Measurements from ENCODE around the gene RBM33. TPM values are rescaled to one million over a fixed set of nuclear protein-coding genes. Genes with fewer than 3 reads are reported as not detected.

Gene RBM33
- total and polyA plus RNA-seq, 2 of the 8 experiments (the other 6 are each of a cell fraction or from before 2014, with no cell fraction given) = 16.5 to 64.6 TPM

DNA sequence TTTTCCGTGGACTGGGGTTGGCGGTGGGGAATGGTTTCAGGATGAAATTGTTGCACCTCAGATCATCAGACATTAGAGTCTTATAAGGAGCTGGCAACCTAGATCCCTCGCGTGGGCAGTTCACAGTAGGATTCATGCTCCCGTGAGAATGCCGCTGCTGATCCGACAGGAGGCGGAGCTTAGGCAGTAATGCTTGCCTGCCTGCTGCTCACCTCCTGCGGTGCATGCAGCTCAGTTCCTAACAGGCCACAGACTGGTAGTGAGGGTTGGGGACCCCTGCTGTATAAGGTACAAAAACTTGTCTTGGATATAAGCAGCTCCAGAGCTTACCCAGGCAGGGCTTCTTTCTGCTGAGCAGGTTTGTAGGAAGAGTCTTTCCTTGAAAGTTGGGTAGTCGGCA lies 113.9 kb downstream of the RBM33 start:
- Histone ChIP-seq H2BK5ac (ENCODE audit: low read depth, low read length) (no peak overlapping the region; the same call in 1 of the 2 replicates), H3K27ac (ENCODE audit: low read depth, low read length) (no peak overlapping the region), H3K79me1 (ENCODE audit: low read depth, low read length) (peaks cover 18% of the 10 kb centered on the region), H3K23ac (ENCODE audit: insufficient read length) (no peak overlapping the region), H4K20me1 (replicated peaks in 1 of 2; ENCODE audit: control insufficient read depth in 1 of 2, insufficient read depth in 2 of 2, low read length in 2 of 2) (peaks cover 0 to 10% of the 10 kb centered on the region in 2 experiments), H2BK15ac (ENCODE audit: low read length) (no peak overlapping the region), H3K9me3 (ENCODE audit: insufficient read depth in 2 of 2, low read depth in 1 of 2, low read length in 1 of 2) (peaks cover 6 to 8% of the 10 kb centered on the region in 2 experiments; a peak in 2 of 4 replicates), H3K4me3 (ENCODE audit: extremely low read depth in 1 of 4, insufficient read depth in 2 of 4, low read depth in 3 of 4, low read length in 4 of 4) (no peak overlapping the region), H3K79me2 (ENCODE audit: control insufficient read depth in 1 of 2, insufficient read depth in 2 of 2, low read length in 2 of 2) (peaks cover 3 to 86% of the 10 kb centered on the region in 2 experiments; a peak in 3 of 4 replicates), H2BK120ac (replicated peaks; ENCODE audit: low read depth, low read length) (no peak overlapping the region), H3K56ac (replicated peaks; ENCODE audit: insufficient read length, low read depth, low read length) (no peak overlapping the region), H3K27me3 (replicated peaks in 1 of 4; ENCODE audit: control insufficient read depth in 3 of 4, extremely low read depth in 1 of 4, insufficient read depth in 3 of 4, low read length in 3 of 4) (no peaks in the 10 kb centered on the region), H3K9ac (replicated peaks in 1 of 4; ENCODE audit: extremely low read depth in 1 of 4, low read depth in 3 of 4, low read length in 3 of 4) (no peak overlapping the region), H3K4me1 (replicated peaks in 1 of 4; ENCODE audit: control insufficient read depth in 3 of 4, insufficient read depth in 4 of 4, low read length in 3 of 4) (peaks cover 2 to 6% (median 3%) of the 10 kb centered on the region in 4 experiments; a peak in 6 of 7 replicates), H2AK5ac (ENCODE audit: low read depth, low read length) (no peak overlapping the region), H3K4me2 (ENCODE audit: insufficient read depth in 1 of 2, low read depth in 2 of 2, low read length in 2 of 2) (peak overlapping the region; percentile 4 to 9; a peak in 1 of 4 replicates), H3K23me2 (ENCODE audit: low read depth, low read length) (no peaks in the 10 kb centered on the region), H4K8ac (ENCODE audit: extremely low read depth, insufficient read depth, low read length) (no peak overlapping the region), H3K18ac (ENCODE audit: extremely low read depth, low read length) (no peak overlapping the region), H4K91ac (replicated peaks; ENCODE audit: insufficient read length, low read length) (no peak overlapping the region), H3K14ac (ENCODE audit: insufficient read length) (no peak overlapping the region), H3K36me3 (ENCODE audit: control insufficient read depth in 2 of 4, insufficient read depth in 4 of 4, low read length in 3 of 4) (peaks cover 0 to 5% (median 2%) of the 10 kb centered on the region in 4 experiments; a peak in 2 of 8 replicates), H2BK12ac (ENCODE audit: low read depth, low read length) (no peak overlapping the region), H3K4ac (replicated peaks; ENCODE audit: insufficient read length, low read depth, low read length) (no peak overlapping the region), H2BK20ac (ENCODE audit: low read length) (no peak overlapping the region), H2AFZ (ENCODE audit: low read length) (no peak overlapping the region), H4K5ac (ENCODE audit: insufficient read length, low read depth, low read length) (no peak overlapping the region)
- DNase-seq (ENCODE audit: low read depth in 1 of 2, low spot score in 2 of 2) (no peak), FAIRE-seq (no peak)
- ChIA-PET POLR2A (ENCODE audit: partially characterized antibody) (interaction anchor here (0.6 to 1.3 kb wide), 3 partner anchors 14 to 207 kb away, joined by 3 read pairs; no protein-coding TSS in a partner anchor), CTCF (ENCODE audit: partially characterized antibody) (interaction anchor here (0.9 to 1.4 kb wide), 4 partner anchors 9 to 173 kb away, joined by 3 to 7 read pairs (median 4); no protein-coding TSS in a partner anchor)
- 80% methylated on average over 10 of the region's 10 CpGs; no CpG with 5 or more reads in 1 of the 2 experiments for WGBS, 2 experiments (ENCODE audit: extremely low coverage in 1 of 2, insufficient coverage in 1 of 2, insufficient read length in 1 of 2, insufficient replicate concordance in 2 of 2, low coverage in 1 of 2, low lambda C conversion rate in 2 of 2, missing lambda C conversion rate in 1 of 2)
- TF ChIP-seq CTBP2 (IDR thresholded peaks at IDR 0.05; ENCODE audit: borderline replicate concordance, insufficient read depth, insufficient read length, low read length) = no peak
- no peak for TF ChIP-seq SRF (IDR thresholded peaks at IDR 0.05; ENCODE audit: low read depth, low read length)
- TF ChIP-seq, protein P1, sequence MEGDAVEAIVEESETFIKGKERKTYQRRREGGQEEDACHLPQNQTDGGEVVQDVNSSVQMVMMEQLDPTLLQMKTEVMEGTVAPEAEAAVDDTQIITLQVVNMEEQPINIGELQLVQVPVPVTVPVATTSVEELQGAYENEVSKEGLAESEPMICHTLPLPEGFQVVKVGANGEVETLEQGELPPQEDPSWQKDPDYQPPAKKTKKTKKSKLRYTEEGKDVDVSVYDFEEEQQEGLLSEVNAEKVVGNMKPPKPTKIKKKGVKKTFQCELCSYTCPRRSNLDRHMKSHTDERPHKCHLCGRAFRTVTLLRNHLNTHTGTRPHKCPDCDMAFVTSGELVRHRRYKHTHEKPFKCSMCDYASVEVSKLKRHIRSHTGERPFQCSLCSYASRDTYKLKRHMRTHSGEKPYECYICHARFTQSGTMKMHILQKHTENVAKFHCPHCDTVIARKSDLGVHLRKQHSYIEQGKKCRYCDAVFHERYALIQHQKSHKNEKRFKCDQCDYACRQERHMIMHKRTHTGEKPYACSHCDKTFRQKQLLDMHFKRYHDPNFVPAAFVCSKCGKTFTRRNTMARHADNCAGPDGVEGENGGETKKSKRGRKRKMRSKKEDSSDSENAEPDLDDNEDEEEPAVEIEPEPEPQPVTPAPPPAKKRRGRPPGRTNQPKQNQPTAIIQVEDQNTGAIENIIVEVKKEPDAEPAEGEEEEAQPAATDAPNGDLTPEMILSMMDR (IDR thresholded peaks at IDR 0.05; ENCODE audit: control extremely low read depth in 1 of 3, insufficient read depth in 1 of 3, low read depth in 1 of 3, low read length in 3 of 3) = no peak
- TF ChIP-seq POLR2AphosphoS5 (IDR thresholded peaks at IDR 0.05; ENCODE audit: low read depth, low read length) = no peak
- TF ChIP-seq HDAC6 (IDR thresholded peaks at IDR 0.05; ENCODE audit: low read depth, low read length) = no peak
